ENCODE results near the gene SUMF1. TPM values are rescaled to one million over a fixed set of nuclear protein-coding genes. Genes with fewer than 3 reads are reported as not detected.

The SUMF1 gene
- polyA plus RNA-seq, 1 donor (not counting 4 experiments of a cell fraction or from before 2014, with no cell fraction given): 36.1 TPM

GRCh38 chr3:4493941-4494894 is 27.1 kb upstream of the SUMF1 start:
- Histone ChIP-seq H3K9me1 (ENCODE audit: control insufficient read depth, extremely low read depth, insufficient read depth, low read length) (no peaks in the 10 kb centered on the region), H3K4me2 (ENCODE audit: control insufficient read depth, extremely low read depth, insufficient read depth, low read depth, low read length) (peak overlapping the region; percentile 89), H2AFZ (ENCODE audit: control insufficient read depth, low read length) (peak overlapping the region; percentile 3), H3K27ac (ENCODE audit: control insufficient read depth, insufficient read depth, low read length) (no peak overlapping the region), H3K4me3 (ENCODE audit: control insufficient read depth in 2 of 3, extremely low read depth in 1 of 3, insufficient read depth in 2 of 3, low read depth in 1 of 3, low read length in 3 of 3) (peak overlapping the region; percentile 72 to 80 (median 79)), H3K79me2 (ENCODE audit: control insufficient read depth, insufficient read depth, low read length) (no peaks in the 10 kb centered on the region), H3K36me3 (ENCODE audit: control insufficient read depth in 2 of 2, extremely low read depth in 1 of 2, insufficient read depth in 2 of 2, low read length in 2 of 2) (no peaks in the 10 kb centered on the region), H3K9ac (ENCODE audit: control insufficient read depth, extremely low read depth, insufficient read depth, low read length) (peak overlapping the region; percentile 90), H3K4me1 (ENCODE audit: control insufficient read depth, extremely low read depth, insufficient read depth, low read length) (peaks cover 16% of the 10 kb centered on the region), H3K9me3 (ENCODE audit: control insufficient read depth, low read depth, low read length) (no peaks in the 10 kb centered on the region), H4K20me1 (ENCODE audit: control insufficient read depth, extremely low read depth, insufficient read depth, low read length) (no peaks in the 10 kb centered on the region), H3K27me3 (ENCODE audit: control insufficient read depth, extremely low read depth, insufficient read depth, low read length) (no peaks in the 10 kb centered on the region)
- TF ChIP-seq, protein P1, sequence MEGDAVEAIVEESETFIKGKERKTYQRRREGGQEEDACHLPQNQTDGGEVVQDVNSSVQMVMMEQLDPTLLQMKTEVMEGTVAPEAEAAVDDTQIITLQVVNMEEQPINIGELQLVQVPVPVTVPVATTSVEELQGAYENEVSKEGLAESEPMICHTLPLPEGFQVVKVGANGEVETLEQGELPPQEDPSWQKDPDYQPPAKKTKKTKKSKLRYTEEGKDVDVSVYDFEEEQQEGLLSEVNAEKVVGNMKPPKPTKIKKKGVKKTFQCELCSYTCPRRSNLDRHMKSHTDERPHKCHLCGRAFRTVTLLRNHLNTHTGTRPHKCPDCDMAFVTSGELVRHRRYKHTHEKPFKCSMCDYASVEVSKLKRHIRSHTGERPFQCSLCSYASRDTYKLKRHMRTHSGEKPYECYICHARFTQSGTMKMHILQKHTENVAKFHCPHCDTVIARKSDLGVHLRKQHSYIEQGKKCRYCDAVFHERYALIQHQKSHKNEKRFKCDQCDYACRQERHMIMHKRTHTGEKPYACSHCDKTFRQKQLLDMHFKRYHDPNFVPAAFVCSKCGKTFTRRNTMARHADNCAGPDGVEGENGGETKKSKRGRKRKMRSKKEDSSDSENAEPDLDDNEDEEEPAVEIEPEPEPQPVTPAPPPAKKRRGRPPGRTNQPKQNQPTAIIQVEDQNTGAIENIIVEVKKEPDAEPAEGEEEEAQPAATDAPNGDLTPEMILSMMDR (optimal IDR thresholded peaks at IDR 0.05 in 1 of 3, IDR thresholded peaks at IDR 0.05 in 1 of 3, conservative IDR thresholded peaks at IDR 0.05 in 1 of 3; ENCODE audit: extremely low read depth in 1 of 3, insufficient read depth in 2 of 3, low read length in 3 of 3): no peak
- dilution Hi-C loops (cut with MboI; ENCODE audit: extremely low pct_ligation_motif_present, low sequenced_read_pairs): no loop called here
- DNase-seq (ENCODE audit: low read depth, low spot score) (no peak), FAIRE-seq (no peak)

DNA sequence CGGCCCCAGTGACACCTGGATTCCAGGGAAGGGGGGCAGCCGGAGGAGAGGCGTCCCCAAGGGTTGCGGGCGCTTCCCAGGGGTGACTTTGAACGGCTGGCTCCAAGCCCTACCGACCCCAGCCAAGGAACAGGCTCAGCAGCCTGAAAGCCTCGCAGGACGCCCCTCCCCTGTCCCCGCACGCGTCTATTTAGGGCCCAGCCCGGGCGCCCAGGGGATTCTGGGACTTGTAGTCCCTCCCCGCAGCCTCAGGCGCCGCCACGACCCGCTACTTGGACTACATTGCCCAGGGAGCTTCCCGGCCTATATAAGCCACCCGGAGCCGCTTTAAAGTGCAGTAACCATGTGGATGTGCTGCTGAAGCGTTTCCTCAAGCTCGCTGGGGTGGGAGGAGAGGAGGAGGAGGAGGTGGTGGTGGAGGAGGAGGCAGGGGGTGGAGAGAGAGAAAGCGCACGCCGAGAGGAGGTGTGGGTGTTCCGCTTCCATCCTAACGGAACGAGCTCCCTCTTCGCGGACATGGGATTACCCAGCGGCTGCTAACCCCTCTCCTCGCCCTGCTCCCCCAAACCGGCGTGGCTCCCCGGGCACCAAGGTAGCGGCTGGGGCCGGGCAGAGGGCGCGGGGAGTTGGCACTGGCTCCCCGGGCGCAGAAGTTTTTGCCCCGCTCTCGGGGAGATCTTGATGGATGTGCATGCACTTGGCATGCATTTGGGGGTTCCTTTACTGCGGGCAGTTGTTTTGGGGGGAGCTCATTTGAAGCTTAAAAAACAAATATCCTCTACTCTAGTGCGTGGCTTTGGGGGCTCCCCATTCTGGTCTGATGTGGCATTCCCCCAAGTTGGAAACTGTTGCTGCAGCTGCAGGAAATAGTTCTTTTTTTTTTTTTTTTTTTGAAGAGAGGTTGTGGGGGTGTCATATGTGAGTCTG is 26.2 kb upstream of the SUMF1 start, which contains the start of gene ITPR1:
Gene ITPR1, plus strand, starts transcription at position 335 of the 927 bp plus-strand sequence. CDS start 23,144 bp downstream, outside the sequence.
- DNase-seq (ENCODE audit: low read depth, low spot score): peak; percentile 95
- H3K79me2 ChIP-seq (ENCODE audit: control insufficient read depth, insufficient read depth, low read length): no peaks in the 10 kb centered on the region
- H3K4me1 ChIP-seq (ENCODE audit: control insufficient read depth, extremely low read depth, insufficient read depth, low read length): peaks cover 16% of the 10 kb centered on the region
- peak; percentile 39 for FAIRE-seq
- H2AFZ ChIP-seq (ENCODE audit: control insufficient read depth, low read length): peak within 1 kb of the TSS; percentile 91
- H3K4me2 ChIP-seq (ENCODE audit: control insufficient read depth, extremely low read depth, insufficient read depth, low read depth, low read length): peak within 1 kb of the TSS; percentile 89
- no peaks in the 10 kb centered on the region for H3K27me3 ChIP-seq (ENCODE audit: control insufficient read depth, extremely low read depth, insufficient read depth, low read length)
- dilution Hi-C loops (cut with MboI; ENCODE audit: extremely low pct_ligation_motif_present, low sequenced_read_pairs): no loop called here
- no peak for TF ChIP-seq EZH2 (IDR thresholded peaks at IDR 0.05; ENCODE audit: low read length)
- TF ChIP-seq, protein P1 (optimal IDR thresholded peaks at IDR 0.05 in 1 of 3, IDR thresholded peaks at IDR 0.05 in 1 of 3, conservative IDR thresholded peaks at IDR 0.05 in 1 of 3; ENCODE audit: extremely low read depth in 1 of 3, insufficient read depth in 2 of 3, low read length in 3 of 3): peak in 1 of 3 experiments; percentile 16
- peak within 1 kb of the TSS; percentile 72 to 80 (median 79) for H3K4me3 ChIP-seq (ENCODE audit: control insufficient read depth in 2 of 3, extremely low read depth in 1 of 3, insufficient read depth in 2 of 3, low read depth in 1 of 3, low read length in 3 of 3)
- no peaks in the 10 kb centered on the region for H4K20me1 ChIP-seq (ENCODE audit: control insufficient read depth, extremely low read depth, insufficient read depth, low read length)
- H3K9me3 ChIP-seq (ENCODE audit: control insufficient read depth, low read depth, low read length): no peaks in the 10 kb centered on the region
- H3K9me1 ChIP-seq (ENCODE audit: control insufficient read depth, extremely low read depth, insufficient read depth, low read length): no peaks in the 10 kb centered on the region
- H3K9ac ChIP-seq (ENCODE audit: control insufficient read depth, extremely low read depth, insufficient read depth, low read length): peak within 1 kb of the TSS; percentile 90
- peak within 1 kb of the TSS; percentile 83 for H3K27ac ChIP-seq (ENCODE audit: control insufficient read depth, insufficient read depth, low read length)
- H3K36me3 ChIP-seq (ENCODE audit: control insufficient read depth in 2 of 2, extremely low read depth in 1 of 2, insufficient read depth in 2 of 2, low read length in 2 of 2): no peaks in the 10 kb centered on the region

All from keratinocyte (primary cell).